C4-2B (cell line): ENCODE measurements around the gene ADGRG6.

ENCODE experiments used
- H3K27ac ChIP-seq: fragments of 450-650 bp; 2 replicates; pipeline ENCODE4 v1.5.1; 2017
- ZFX ChIP-seq: fragments of 450-650 bp; IDR thresholded peaks from 2 replicates; pipeline ENCODE4 v1.6.1; 2017
- TF ChIP-seq, protein P1 (sequence below): fragments of 450-650 bp; conservative IDR thresholded peaks from 2 replicates; pipeline ENCODE4 v1.5.1; 2017; ENCODE audit warnings: mild to moderate bottlenecking

Gene ADGRG6

DNA sequence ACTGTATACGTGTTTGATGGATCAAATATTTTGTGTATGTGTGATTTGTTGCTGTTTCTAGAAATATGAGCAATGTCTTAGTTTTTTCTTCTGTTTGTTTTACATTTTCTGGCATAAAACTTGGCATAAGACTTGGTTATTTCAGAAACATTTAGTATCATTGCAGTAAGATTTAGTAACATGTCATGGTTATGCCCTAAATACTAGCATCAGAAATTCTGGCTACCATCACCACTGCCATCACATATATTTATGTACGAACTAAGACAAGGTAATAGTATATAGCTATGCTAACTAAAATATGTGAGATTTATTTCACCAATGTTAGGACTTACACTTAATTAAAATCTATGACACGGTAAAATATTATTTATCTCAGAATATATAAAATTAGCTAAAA lies 10.3 kb upstream of the ADGRG6 start:
- no peak overlapping the region for H3K27ac ChIP-seq
- no peak for TF ChIP-seq ZFX
- TF ChIP-seq, protein P1, sequence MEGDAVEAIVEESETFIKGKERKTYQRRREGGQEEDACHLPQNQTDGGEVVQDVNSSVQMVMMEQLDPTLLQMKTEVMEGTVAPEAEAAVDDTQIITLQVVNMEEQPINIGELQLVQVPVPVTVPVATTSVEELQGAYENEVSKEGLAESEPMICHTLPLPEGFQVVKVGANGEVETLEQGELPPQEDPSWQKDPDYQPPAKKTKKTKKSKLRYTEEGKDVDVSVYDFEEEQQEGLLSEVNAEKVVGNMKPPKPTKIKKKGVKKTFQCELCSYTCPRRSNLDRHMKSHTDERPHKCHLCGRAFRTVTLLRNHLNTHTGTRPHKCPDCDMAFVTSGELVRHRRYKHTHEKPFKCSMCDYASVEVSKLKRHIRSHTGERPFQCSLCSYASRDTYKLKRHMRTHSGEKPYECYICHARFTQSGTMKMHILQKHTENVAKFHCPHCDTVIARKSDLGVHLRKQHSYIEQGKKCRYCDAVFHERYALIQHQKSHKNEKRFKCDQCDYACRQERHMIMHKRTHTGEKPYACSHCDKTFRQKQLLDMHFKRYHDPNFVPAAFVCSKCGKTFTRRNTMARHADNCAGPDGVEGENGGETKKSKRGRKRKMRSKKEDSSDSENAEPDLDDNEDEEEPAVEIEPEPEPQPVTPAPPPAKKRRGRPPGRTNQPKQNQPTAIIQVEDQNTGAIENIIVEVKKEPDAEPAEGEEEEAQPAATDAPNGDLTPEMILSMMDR: no peak

DNA sequence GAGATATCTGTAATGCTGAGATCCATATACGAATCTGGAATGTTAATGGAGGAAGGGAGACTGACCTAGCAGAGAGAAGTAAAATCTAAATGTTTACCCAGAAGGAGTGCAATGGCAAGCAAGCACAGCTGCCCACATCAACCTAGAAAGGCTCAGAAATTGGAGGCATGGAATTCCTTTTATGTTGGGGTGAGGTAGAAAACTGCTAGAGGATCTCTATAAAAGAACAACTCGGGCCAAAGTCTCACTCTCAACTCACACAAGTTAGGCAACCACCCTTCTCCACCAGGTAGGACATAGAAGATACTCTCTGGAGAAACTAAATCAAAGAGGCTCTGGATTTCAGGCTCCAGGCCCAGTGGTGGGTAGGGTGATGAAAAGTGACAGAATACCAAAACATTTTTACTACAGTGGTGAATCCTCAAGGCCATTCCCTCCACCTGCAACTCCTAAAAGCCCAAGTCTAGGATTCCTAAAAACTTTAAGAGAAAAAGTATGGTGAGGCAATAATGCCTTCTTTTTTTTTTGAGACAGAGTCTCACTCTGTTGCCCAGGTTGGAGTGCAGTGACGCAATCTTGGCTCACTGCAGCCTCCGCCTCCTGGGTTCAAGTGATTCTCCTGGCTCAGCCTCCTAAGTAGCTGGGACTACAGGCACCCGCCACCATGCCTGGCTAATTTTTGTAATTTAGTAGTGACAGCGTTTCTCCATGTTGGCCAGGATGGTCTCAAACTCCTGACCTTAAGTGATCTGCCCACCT lies 9.5 kb upstream of the ADGRG6 start:
- no peak for TF ChIP-seq ZFX
- TF ChIP-seq, protein P1: no peak
- H3K27ac ChIP-seq: no peak overlapping the region

DNA sequence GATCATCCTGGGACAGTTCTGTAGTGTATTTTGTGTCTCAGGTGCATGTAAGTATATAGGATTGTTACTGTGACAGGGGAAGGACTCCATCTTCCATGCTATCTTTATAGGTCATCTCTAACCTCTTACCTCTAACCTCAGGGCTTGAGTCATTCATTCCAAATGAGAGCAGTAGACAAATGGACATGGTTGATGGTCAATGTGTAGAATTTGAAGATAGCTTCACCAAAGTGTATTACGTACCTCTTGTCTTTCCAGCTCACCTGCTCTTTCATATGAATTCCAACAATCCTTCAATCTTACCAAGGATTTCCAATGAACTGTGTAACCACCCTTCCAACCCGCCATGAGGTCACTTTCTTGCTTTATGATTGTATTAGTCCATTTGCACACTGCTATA lies 8.7 kb upstream of the ADGRG6 start:
- TF ChIP-seq, protein P1: no peak
- TF ChIP-seq ZFX: no peak
- H3K27ac ChIP-seq: no peak overlapping the region

DNA sequence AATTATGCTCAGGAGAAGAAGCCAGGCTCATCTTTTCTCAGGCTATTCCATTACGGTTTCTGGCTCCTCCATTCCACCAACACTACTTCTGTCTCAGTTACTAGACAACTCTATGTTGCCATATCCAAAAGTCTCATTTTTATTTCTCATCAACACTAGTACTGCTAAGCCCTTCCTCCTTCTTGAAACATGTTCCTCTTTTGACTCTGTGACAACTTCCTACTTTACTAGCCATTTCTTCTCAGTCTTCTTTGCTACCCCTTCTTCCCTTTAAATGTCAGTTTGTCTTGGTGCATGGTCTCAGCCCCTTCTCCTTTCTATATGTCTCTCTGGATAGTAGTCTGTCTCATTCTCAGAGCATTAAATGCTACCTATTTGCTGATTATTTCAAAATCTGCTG lies 7.1 kb upstream of the ADGRG6 start:
- no peak overlapping the region for H3K27ac ChIP-seq
- TF ChIP-seq, protein P1: no peak
- TF ChIP-seq ZFX: no peak

DNA sequence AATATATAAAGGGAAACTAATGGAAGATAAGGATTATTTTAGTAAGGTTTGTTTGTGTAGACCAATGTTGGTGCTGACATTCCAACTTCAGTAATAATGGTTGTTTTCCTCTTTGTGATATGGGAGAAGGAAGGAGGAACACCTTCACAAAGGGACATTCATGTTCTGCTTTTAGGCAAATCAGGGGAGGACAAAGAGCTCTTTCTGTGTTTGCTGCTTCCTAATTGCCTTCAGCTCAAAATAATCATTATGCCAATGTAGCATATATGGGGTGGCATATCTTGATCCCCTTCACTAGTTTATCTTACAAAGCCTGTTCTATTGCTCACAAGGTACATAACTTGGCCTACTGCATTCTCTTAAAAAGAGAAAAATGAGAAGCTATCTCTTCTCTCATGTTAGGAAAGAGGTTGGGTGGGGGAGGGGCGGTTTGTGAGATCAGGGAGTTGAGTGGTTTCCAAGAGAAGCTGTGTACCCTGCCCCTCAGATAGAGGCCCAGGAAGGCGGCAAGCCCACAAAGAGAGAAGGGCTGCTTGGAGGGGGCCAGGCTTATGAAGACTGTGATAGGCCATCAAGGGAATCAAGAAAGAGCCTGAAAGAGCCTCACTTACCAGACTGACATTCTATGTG lies 4.7 kb upstream of the ADGRG6 start:
- TF ChIP-seq ZFX: no peak
- TF ChIP-seq, protein P1: no peak
- no peak overlapping the region for H3K27ac ChIP-seq

DNA sequence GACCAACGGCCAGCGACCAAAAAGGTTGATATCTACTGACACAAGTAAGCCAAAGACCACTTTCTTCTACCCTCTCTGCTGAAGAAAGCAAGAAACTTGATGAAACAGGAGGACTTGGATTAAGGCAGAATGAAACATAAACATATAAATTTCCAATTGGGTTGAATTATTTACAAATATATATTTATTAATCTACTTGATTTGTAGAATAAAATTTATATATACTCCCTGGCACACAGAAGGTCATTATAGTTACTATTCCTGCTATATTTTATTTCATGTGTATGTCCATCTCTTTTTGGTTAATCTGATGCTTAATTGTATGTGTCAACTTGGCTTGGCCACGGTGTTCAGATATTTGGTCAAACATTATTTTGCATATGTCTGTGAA lies 4.2 kb upstream of the ADGRG6 start:
- TF ChIP-seq ZFX: no peak
- TF ChIP-seq, protein P1: no peak
- H3K27ac ChIP-seq: no peak overlapping the region

DNA sequence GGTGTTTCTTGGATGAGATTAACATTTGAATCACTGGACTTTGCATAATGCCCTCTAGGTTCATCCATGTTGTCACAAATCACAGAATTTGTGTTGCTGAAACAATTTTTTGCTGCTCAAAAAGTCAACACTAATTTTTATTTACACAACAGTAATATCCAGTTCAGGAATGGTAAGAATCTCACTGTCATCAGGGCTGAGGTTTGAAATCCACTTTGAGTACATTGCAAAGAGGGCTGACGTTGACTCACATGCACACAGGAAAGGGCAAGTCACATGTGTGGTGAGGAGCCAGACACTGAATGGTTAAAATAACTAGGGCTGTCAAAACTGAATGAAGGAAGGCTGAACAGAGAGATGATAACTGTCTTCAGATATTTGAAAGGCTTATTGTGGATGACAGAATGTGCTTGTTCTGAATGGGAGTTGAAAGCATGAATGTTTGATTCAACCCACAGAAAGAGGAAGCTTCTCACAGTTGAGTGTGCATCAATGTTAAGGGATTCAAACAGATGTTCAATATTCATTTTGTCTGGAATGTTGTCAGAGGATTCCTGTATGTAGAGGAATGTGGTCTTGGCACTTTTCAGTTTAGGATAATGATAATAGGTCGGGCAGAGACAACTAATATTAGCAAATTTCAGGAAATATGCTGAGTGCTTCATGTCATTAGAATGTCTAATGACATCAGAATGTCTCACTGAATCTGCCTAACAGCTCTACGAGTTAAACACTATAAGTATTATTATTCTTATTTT lies 3.6 kb upstream of the ADGRG6 start:
- TF ChIP-seq, protein P1: no peak
- TF ChIP-seq ZFX: no peak
- H3K27ac ChIP-seq: no peak overlapping the region
